ENCODE measurements around the gene TRAPPC4. TPM values are rescaled to one million over a fixed set of nuclear protein-coding genes. Genes with fewer than 3 reads are reported as not detected.

TRAPPC4 gene
- total RNA-seq, 3 donors from 2014 or later (not counting 1 experiment from before 2014, with no cell fraction given) = 71.4 to 84.5 (median 77.5) TPM

DNA sequence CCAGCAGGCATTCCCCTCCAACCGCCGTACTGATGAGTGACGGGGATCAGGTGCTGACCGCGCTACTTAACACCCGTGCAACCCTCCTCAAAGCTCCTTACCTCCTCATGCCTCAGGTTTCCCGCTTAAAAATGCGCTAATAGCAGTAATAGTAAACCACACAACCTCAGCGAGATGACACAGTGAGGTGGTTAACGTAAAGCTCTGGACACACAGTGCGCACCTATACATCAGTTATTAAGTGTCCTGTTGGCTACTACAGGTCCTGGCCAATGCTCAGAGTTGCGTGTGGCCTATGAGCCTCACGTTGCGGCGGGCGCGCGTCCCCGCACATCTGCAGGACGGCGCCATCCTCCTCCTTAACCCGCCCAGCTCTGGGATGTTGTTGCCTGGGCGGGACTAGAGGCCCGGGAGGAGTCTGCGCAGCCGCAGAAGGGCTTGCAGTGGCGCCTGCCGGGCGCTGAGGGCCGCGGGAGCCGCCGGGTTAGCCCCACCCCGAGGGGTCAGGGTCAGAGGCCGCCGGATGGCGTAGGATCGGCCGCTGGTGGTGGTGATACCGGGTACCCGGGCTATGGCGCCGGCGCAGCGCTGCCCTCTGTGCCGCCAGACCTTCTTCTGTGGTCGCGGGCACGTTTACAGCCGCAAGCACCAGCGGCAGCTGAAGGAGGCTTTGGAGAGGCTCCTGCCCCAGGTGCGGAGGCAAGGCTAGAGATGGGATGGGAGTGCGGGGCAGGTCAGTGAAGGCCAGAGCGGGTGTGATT, 20.8 kb upstream of the TRAPPC4 start, which contains the start of gene CENATAC:
Gene CENATAC, plus strand, starts transcription at position 512 of the 761 bp plus-strand sequence. Its CDS starts 60 bp downstream, at position 572.
- H3K27me3 ChIP-seq (ENCODE audit: control insufficient read depth, insufficient read depth, low read length) = no peaks in the 10 kb centered on the region
- peaks cover 17% of the 10 kb centered on the region for H3K36me3 ChIP-seq (ENCODE audit: control insufficient read depth, insufficient read depth, low read length)
- no peaks in the 10 kb centered on the region for H3K27me3 Mint-ChIP-seq (ENCODE audit: low read depth in 2 of 2)
- peaks cover 30 to 33% of the 10 kb centered on the region in 2 donors for H3K4me1 Mint-ChIP-seq
- TF ChIP-seq, protein P1, sequence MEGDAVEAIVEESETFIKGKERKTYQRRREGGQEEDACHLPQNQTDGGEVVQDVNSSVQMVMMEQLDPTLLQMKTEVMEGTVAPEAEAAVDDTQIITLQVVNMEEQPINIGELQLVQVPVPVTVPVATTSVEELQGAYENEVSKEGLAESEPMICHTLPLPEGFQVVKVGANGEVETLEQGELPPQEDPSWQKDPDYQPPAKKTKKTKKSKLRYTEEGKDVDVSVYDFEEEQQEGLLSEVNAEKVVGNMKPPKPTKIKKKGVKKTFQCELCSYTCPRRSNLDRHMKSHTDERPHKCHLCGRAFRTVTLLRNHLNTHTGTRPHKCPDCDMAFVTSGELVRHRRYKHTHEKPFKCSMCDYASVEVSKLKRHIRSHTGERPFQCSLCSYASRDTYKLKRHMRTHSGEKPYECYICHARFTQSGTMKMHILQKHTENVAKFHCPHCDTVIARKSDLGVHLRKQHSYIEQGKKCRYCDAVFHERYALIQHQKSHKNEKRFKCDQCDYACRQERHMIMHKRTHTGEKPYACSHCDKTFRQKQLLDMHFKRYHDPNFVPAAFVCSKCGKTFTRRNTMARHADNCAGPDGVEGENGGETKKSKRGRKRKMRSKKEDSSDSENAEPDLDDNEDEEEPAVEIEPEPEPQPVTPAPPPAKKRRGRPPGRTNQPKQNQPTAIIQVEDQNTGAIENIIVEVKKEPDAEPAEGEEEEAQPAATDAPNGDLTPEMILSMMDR (IDR thresholded peaks at IDR 0.05) = no peak
- peak within 1 kb of the TSS; percentile 93 for H3K27ac ChIP-seq (ENCODE audit: low read length)
- ATAC-seq = peak; percentile 92 to 98 (median 95)
- under 1% methylated on average over 54 of the region's 54 CpGs for WGBS (ENCODE audit: insufficient coverage)
- H3K36me3 Mint-ChIP-seq = no peaks in the 10 kb centered on the region
- peak within 1 kb of the TSS; percentile 88 for H3K4me3 ChIP-seq (ENCODE audit: low read length)
- DNase-seq = peak; percentile 91 to 97
- peak within 1 kb of the TSS; percentile 94 for H3K27ac Mint-ChIP-seq
- intact Hi-C loops (cut with micrococcal nuclease) = loop anchor here (1.0 kb wide), 3 partner anchors 20 to 59 kb away; partner anchors contain the start of genes HYOU1, RPS25, SLC37A4 and TRAPPC4
- H3K4me3 Mint-ChIP-seq = peak within 1 kb of the TSS; percentile 97
- peaks cover 23% of the 10 kb centered on the region for H3K4me1 ChIP-seq (ENCODE audit: control insufficient read depth, insufficient read depth, low read length)
- H3K9me3 Mint-ChIP-seq = no peaks in the 10 kb centered on the region
- no peaks in the 10 kb centered on the region for H3K9me3 ChIP-seq (ENCODE audit: control insufficient read depth, insufficient read depth, low read length)

GRCh38 chr11:118998388-118998717, 20.2 kb upstream of the TRAPPC4 start:
- H3K27ac Mint-ChIP-seq = peak overlapping the region; percentile 94
- H3K27me3 ChIP-seq (ENCODE audit: control insufficient read depth, insufficient read depth, low read length) = no peaks in the 10 kb centered on the region
- H3K4me1 Mint-ChIP-seq = peaks cover 30 to 33% of the 10 kb centered on the region in 2 donors

DNA sequence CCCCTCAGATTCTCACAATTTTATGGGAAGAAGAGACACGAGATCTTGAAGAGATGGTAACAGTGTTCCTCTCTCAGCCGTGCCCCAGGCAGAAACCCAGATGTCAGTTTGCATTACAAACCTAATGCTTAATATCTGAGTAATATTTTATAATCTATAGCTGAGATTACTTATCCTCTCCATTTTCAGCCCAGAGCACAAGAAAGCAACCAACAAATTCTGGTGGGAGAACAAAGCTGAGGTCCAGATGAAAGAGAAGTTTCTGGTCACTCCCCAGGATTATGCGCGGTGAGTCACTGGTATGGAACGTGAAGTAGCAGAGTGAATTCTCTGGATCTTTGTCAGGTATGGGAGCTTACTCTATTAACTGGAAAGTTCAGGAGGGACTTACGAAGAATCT, 19.7 kb upstream of the TRAPPC4 start:
- Mint-ChIP-seq H3K36me3 (no peaks in the 10 kb centered on the region), H3K9me3 (no peaks in the 10 kb centered on the region), H3K4me1 (peaks cover 30 to 33% of the 10 kb centered on the region in 2 donors), H3K4me3 (peak overlapping the region; percentile 97), H3K27me3 (ENCODE audit: low read depth in 2 of 2) (no peaks in the 10 kb centered on the region), H3K27ac (peak overlapping the region; percentile 94)
- DNase-seq (no peak), ATAC-seq (no peak)
- no peak overlapping the region for H3K4me3 ChIP-seq (ENCODE audit: low read length)
- peak overlapping the region; percentile 93 for H3K27ac ChIP-seq (ENCODE audit: low read length)
- H3K9me3 ChIP-seq (ENCODE audit: control insufficient read depth, insufficient read depth, low read length) = no peaks in the 10 kb centered on the region
- no peaks in the 10 kb centered on the region for H3K27me3 ChIP-seq (ENCODE audit: control insufficient read depth, insufficient read depth, low read length)
- H3K4me1 ChIP-seq (ENCODE audit: control insufficient read depth, insufficient read depth, low read length) = peaks cover 23% of the 10 kb centered on the region
- TF ChIP-seq, protein P1 (IDR thresholded peaks at IDR 0.05) = no peak
- peaks cover 20% of the 10 kb centered on the region for H3K36me3 ChIP-seq (ENCODE audit: control insufficient read depth, insufficient read depth, low read length)
- WGBS (ENCODE audit: insufficient coverage) = 90% methylated on average over 4 of the region's 6 CpGs
- intact Hi-C loops (cut with micrococcal nuclease) = loop anchor here (1.0 kb wide), 3 partner anchors 19 to 58 kb away; partner anchors contain the start of genes HYOU1, RPS25, SLC37A4 and TRAPPC4

More at GRCh38 chr11:118998388-118998717, 20.2 kb upstream of the TRAPPC4 start:
- 5% methylated on average over 19 of the region's 19 CpGs for WGBS (ENCODE audit: insufficient coverage)
- Histone ChIP-seq H3K27ac (ENCODE audit: low read length) (peak overlapping the region; percentile 93), H3K36me3 (ENCODE audit: control insufficient read depth, insufficient read depth, low read length) (peaks cover 19% of the 10 kb centered on the region), H3K4me1 (ENCODE audit: control insufficient read depth, insufficient read depth, low read length) (peaks cover 23% of the 10 kb centered on the region), H3K4me3 (ENCODE audit: low read length) (peak overlapping the region; percentile 88), H3K9me3 (ENCODE audit: control insufficient read depth, insufficient read depth, low read length) (no peaks in the 10 kb centered on the region)
- H3K36me3 Mint-ChIP-seq = no peaks in the 10 kb centered on the region
- H3K27me3 Mint-ChIP-seq (ENCODE audit: low read depth in 2 of 2) = no peaks in the 10 kb centered on the region
- H3K4me3 Mint-ChIP-seq = peak overlapping the region; percentile 97
- intact Hi-C loops (cut with micrococcal nuclease) = loop anchor here (1.0 kb wide), 3 partner anchors 20 to 59 kb away; partner anchors contain the start of genes HYOU1, RPS25, SLC37A4 and TRAPPC4
- no peak for ATAC-seq
- no peaks in the 10 kb centered on the region for H3K9me3 Mint-ChIP-seq
- no peak for DNase-seq
- TF ChIP-seq, protein P1 (IDR thresholded peaks at IDR 0.05) = no peak
